ENCODE data around the gene NRF1. TPM values are rescaled to one million over a fixed set of nuclear protein-coding genes. Genes with fewer than 3 reads are reported as not detected.

The NRF1 gene
- total and polyA plus RNA-seq, 2 of the 13 experiments (the other 11 are each of a cell fraction or from before 2014, with no cell fraction given), result 9.3 to 10.1 TPM

DNA sequence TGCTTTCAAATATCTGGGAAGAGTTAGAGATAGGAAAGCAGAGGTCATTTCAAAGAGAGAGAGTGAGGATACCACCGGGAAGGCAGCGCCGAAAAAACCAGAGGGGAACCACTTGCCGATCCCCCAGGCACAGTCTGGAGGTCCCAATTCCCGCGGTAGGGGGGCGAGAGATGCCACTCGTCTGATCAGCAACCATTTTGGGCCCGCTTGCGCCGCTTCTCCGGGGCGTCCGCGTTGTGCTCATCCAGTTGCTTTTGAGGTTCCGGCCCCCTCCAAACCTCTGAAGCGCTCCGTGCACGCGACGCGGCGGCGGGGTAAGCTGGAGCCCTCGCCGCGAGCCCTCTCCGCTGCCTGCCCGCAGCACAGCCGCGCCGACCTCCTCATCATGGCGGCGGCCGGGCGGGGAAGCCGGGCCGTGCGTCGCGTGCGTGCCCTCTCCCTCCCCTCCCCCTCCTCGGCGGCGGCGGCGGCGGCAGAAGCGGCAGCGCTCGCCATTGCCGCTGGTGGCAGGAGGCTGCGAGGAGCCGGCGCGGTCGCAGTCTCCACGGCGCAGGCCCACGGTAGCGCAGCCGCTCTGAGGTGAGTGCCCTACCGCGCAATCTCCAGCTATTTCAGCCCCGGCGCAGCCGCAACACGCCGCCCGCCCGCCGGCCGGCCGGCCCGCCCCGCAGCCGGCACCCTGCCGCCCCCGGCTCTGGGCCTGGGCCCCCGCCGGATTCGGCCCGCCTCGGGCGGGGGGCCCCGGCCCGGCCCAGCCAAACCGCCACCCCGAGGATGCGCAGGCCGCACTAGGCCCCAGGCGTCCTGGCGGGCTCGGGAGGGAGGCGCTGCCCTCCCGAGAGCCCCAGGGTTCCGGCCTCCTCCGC lies at the start of gene NRF1 (continued):
- TF ChIP-seq, protein P1, sequence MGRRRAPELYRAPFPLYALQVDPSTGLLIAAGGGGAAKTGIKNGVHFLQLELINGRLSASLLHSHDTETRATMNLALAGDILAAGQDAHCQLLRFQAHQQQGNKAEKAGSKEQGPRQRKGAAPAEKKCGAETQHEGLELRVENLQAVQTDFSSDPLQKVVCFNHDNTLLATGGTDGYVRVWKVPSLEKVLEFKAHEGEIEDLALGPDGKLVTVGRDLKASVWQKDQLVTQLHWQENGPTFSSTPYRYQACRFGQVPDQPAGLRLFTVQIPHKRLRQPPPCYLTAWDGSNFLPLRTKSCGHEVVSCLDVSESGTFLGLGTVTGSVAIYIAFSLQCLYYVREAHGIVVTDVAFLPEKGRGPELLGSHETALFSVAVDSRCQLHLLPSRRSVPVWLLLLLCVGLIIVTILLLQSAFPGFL (CRISPR knock-in tag; IDR thresholded peaks at IDR 0.05), result no peak
- TF ChIP-seq, protein P2, sequence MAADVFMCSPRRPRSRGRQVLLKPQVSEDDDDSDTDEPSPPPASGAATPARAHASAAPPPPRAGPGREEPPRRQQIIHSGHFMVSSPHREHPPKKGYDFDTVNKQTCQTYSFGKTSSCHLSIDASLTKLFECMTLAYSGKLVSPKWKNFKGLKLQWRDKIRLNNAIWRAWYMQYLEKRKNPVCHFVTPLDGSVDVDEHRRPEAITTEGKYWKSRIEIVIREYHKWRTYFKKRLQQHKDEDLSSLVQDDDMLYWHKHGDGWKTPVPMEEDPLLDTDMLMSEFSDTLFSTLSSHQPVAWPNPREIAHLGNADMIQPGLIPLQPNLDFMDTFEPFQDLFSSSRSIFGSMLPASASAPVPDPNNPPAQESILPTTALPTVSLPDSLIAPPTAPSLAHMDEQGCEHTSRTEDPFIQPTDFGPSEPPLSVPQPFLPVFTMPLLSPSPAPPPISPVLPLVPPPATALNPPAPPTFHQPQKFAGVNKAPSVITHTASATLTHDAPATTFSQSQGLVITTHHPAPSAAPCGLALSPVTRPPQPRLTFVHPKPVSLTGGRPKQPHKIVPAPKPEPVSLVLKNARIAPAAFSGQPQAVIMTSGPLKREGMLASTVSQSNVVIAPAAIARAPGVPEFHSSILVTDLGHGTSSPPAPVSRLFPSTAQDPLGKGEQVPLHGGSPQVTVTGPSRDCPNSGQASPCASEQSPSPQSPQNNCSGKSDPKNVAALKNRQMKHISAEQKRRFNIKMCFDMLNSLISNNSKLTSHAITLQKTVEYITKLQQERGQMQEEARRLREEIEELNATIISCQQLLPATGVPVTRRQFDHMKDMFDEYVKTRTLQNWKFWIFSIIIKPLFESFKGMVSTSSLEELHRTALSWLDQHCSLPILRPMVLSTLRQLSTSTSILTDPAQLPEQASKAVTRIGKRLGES (CRISPR knock-in tag; IDR thresholded peaks at IDR 0.05; ENCODE audit: borderline replicate concordance), result no peak; the same call in 1 of the 2 replicates
- TF ChIP-seq ZFP36L2 (CRISPR knock-in tag; IDR thresholded peaks at IDR 0.05), result no peak
- TF ChIP-seq NFYC (CRISPR knock-in tag; IDR thresholded peaks at IDR 0.05), result 0 out of 2 replicates have a peak, but pooled peaks have one; percentile 32
- 0 out of 2 replicates have a peak, but pooled peaks have one; percentile 14 for TF ChIP-seq REXO4 (CRISPR knock-in tag; IDR thresholded peaks at IDR 0.05; ENCODE audit: borderline replicate concordance)
- peak; percentile 25 for TF ChIP-seq ZBTB20 (CRISPR knock-in tag; IDR thresholded peaks at IDR 0.05; ENCODE audit: borderline replicate concordance, low read depth)
- TF ChIP-seq REL (CRISPR knock-in tag; conservative IDR thresholded peaks at IDR 0.05), result no peak; the same call in 1 of the 2 replicates
- TF ChIP-seq IKZF1 (IDR thresholded peaks at IDR 0.05), result no peak
- TF ChIP-seq, protein P3, sequence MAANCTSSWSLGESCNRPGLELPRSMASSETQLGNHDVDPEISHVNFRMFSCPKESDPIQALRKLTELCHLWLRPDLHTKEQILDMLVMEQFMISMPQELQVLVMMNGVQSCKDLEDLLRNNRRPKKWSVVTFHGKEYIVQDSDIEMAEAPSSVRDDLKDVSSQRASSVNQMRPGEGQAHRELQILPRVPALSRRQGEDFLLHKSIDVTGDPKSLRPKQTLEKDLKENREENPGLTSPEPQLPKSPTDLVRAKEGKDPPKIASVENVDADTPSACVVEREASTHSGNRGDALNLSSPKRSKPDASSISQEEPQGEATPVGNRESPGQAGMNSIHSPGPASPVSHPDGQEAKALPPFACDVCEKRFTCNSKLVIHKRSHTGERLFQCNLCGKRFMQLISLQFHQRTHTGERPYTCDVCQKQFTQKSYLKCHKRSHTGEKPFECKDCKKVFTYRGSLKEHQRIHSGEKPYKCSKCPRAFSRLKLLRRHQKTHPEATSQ (CRISPR knock-in tag; IDR thresholded peaks at IDR 0.05; ENCODE audit: borderline replicate concordance), result no peak
- TF ChIP-seq ONECUT2 (CRISPR knock-in tag; IDR thresholded peaks at IDR 0.05), result no peak
- TF ChIP-seq ZBTB21 (CRISPR knock-in tag; IDR thresholded peaks at IDR 0.05), result no peak
- TF ChIP-seq NFRKB (IDR thresholded peaks at IDR 0.05), result no peak
- TF ChIP-seq, protein P4, sequence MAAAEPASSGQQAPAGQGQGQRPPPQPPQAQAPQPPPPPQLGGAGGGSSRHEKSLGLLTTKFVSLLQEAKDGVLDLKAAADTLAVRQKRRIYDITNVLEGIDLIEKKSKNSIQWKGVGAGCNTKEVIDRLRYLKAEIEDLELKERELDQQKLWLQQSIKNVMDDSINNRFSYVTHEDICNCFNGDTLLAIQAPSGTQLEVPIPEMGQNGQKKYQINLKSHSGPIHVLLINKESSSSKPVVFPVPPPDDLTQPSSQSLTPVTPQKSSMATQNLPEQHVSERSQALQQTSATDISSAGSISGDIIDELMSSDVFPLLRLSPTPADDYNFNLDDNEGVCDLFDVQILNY (CRISPR knock-in tag; conservative IDR thresholded peaks at IDR 0.05), result 0 out of 2 replicates have a peak, but pooled peaks have one; percentile 40
- TF ChIP-seq DNMT3B (CRISPR knock-in tag; conservative IDR thresholded peaks at IDR 0.05), result peak; percentile 39; the same call in 1 of the 2 replicates
- TF ChIP-seq TMF1 (CRISPR knock-in tag; IDR thresholded peaks at IDR 0.05; ENCODE audit: low read depth), result peak; percentile 95
- TF ChIP-seq, protein P5, sequence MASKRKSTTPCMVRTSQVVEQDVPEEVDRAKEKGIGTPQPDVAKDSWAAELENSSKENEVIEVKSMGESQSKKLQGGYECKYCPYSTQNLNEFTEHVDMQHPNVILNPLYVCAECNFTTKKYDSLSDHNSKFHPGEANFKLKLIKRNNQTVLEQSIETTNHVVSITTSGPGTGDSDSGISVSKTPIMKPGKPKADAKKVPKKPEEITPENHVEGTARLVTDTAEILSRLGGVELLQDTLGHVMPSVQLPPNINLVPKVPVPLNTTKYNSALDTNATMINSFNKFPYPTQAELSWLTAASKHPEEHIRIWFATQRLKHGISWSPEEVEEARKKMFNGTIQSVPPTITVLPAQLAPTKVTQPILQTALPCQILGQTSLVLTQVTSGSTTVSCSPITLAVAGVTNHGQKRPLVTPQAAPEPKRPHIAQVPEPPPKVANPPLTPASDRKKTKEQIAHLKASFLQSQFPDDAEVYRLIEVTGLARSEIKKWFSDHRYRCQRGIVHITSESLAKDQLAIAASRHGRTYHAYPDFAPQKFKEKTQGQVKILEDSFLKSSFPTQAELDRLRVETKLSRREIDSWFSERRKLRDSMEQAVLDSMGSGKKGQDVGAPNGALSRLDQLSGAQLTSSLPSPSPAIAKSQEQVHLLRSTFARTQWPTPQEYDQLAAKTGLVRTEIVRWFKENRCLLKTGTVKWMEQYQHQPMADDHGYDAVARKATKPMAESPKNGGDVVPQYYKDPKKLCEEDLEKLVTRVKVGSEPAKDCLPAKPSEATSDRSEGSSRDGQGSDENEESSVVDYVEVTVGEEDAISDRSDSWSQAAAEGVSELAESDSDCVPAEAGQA (IDR thresholded peaks at IDR 0.05; ENCODE audit: low read depth), result peak; percentile 94
- TF ChIP-seq, protein P5 (CRISPR knock-in tag; IDR thresholded peaks at IDR 0.05; ENCODE audit: borderline replicate concordance), result peak; percentile 25; the same call in 1 of the 2 replicates
